Fibroblast of the conjunctiva (primary cell): ENCODE data around the gene DOK6.
A peak's percentile ranks its signal among the peaks of the same experiment; 100 is the strongest.
"Not testable (repeated sequence)": the region's sequence is repeated elsewhere in the genome, so short reads cannot be mapped to it uniquely, and the experiment has no call there.

Source experiments
- DNase-seq: peaks from one replicate; pipeline ENCODE4 v3.0.0-alpha.2; 2010; ENCODE audit warnings: low read depth

The DOK6 gene

DNA sequence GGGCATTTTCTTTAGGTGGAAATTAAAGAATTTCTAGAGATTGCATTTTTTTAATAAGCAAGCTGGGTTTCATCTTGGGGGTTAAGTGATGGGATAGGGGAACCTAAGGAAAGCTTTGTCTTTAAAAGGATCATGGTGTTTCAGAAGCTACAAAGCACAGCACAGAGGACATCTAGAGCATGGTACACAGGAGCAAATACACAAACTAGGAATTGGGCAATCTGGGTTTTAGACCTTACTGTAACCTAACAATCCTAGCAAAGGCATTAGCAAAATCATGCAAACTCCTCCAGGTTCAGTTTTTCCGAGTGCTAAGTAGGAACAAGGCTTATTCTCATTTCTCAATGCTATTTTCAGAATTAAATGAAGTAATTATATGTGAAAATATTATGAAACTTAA lies 412.9 kb downstream of the DOK6 start:
- no peak for DNase-seq

DNA sequence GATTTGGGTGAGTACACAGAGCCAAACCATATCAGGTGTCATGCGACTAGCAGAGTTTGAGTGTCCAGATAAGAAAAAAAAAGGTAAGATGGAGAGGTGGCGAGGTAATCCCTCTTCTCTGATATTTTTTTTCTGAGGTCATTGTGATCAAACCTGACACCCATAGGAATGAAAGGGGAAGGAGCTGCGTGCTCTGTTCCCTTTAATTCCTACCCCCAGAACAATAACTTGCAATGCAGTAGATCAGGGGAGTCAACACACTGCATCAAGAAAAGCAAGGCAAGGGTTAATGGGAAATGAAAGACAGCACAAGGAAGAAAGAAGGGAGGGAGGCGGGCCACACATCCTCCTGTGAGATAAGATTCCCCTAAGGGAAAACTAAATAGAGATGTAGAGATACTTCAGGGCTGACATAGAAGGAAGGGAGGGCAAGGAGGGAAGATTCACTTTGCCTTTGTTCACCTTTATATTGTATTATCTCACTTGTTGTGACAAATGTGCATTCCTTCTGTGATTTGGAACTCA lies 414.2 kb downstream of the DOK6 start:
- DNase-seq = no peak

DNA sequence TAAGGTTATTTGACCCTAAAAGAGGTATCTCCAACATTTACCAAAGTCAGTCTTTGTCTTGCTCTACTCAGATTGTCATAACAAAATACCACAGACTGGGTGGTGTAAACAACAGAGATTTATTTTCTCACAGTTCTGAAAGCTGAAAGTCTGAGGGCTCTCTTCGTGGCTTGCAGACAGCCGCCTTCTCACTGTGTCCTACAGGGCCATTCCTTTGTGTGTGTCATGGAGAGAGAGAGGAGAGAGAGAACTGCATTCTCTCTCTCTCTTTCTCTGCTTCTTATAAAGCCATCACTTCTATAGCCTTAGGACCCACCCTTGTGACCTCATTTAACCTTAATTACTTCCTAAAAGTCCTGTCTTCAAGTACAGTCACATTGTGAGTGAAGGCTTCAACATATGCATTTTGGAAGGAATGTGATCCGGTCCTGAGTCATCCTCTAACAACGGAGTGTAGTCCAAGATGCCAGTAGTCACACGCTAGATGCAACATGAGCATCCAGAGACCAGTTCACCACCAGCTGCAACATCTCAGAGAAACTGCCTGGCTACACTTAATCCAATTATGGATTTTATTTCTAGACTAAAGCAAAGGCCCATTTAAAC lies 416.8 kb downstream of the DOK6 start:
- peak; percentile 68 for DNase-seq

DNA sequence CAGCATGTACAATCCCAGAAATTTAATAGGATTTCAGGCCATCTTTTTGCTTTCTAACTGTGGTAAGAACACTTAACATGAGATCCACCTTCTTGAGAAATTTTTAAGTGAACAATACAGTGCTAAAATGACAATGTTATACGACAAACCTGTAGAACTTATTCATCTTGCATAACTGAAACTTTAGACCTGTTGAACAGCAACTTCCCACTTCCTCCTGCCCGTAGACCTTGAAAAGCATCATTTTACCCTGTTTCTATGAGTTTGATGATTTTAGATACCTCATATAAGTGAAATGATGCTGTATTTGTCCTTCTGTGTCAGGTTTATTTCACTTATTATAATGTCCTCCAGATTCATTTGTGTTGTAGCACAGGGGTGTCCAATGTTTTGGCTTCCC lies 418.8 kb downstream of the DOK6 start:
- DNase-seq = no peak

DNA sequence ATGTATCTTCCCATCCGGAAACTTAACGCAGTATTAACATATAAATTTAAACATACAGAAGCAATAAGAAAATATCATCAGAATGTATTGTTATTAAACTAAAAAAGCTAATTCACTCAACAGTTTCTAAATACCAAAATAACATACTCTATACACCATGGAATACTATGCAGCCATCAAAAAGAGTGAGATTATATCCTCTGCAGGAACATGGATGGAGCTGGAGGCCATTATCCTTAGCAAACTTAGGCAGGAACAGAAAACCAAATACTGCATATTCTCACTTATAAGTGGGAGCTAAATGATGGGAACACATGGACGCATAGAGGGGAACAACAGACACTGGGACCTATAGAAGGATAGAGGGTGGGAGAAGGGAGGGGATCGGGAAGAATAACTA lies 419.9 kb downstream of the DOK6 start:
- no peak for DNase-seq

DNA sequence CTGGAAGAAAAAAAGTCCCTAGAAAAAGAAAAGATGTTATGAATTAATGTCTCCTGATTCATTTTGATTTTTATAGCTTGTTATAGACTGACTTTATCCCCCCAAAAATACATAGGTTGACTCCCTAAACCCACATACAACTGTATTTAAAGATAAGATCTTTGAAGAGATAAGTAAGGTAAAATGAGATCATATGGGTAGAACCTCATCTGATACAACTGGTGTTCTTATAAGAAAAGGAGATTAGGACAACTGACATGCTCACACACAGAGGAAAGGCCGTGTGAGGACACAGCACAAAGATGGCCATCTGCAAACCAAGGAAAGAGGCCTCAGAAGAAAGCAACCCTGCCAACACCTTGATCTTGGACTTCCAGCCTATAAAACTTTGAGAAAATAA lies 429.5 kb downstream of the DOK6 start:
- no peak for DNase-seq

DNA sequence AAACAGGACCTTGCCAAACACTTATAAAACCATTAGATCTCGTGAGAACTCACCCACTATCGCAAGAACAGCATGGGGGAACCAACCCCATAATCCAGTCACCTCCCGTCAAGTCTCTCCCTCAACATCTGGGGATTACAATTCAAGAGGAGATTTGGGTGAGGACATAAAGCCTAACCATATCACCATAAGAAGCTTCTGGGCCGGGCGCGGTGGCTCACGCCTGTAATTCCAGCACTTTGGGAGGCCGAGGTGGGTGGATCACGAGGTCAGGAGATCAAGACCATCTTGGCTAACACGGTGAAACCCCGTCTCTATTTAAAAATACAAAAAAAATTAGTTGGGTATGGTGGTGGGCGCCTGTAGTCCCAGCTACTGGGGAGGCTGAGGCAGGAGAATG lies 434.3 kb downstream of the DOK6 start:
- DNase-seq = not testable (repeated sequence)

DNA sequence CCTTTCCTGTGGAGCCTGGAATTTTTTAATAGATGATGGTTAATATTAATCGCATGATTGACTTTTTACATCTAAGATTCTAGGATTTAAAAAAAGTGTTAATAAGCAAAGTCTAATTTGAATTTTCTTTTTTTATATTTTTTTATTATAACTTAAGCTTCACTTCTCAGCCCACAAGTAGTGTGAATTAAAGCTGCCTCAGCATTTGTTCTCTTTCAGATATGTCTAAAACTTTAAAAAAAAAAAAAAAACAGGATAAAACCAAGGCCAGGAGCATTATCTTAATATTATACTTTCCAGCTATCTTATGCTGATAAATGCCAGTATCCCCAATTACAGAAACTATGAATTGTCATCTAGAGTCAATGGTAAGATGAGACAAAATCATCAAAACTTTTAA lies 437.3 kb downstream of the DOK6 start:
- DNase-seq = no peak

DNA sequence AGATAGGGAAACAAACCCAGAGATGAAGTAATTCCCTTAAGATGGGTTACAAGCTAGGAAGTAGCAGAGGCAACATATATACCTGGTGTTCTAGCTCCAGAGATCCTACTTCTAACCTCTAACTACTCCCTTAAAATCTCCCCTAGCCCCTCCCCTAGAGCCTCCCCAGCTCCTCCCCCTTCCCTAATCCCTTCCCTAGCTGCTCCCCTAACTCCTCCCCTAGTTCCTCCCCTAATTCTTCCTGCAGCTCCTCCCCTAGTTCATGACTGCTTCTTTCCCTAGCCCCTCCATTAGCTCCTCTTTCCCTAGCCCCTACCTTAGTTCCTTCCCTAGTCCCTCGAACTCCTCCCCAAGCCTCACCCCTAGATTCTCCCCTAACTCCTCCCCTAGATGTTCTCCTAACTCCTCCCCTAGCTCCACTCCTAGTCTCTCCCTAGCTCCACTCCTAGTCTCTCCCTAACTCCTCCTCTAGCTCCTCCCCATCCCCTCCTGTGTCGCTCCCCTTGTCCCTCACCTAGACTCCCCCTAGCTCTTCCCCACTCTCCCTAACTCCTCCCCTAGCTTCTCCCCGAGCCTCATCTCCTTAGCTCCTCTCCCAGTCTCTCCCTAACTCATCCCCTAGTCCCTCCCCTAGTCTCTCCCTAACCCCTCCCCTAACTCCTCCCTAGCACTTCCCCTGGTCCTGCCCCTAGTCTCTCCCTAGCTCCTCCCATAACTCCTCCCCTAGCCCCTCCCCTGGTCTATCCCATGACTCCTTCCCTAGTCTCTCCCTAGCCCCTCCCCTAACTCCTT lies 438.1 kb downstream of the DOK6 start:
- DNase-seq = no peak

DNA sequence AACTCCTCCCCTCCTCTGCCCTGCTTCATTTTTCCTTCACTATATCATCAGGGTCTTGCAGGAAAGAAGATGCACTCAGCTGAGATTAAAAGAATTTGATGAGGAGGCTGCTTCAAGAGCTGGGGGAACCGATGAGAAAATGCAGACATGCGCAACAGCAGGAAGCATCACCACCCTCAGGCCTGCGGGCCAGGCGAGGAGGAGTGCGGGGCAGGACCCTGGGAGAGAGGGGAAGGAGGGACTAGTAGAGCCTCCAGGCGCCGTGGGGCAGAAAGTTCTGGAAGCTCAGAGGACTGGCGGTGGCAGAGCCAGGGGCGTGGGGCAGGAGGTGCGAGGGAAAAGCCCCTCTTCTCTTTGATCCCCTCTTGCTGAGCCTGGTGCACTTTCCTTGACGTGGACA lies 438.8 kb downstream of the DOK6 start:
- DNase-seq = no peak

DNA sequence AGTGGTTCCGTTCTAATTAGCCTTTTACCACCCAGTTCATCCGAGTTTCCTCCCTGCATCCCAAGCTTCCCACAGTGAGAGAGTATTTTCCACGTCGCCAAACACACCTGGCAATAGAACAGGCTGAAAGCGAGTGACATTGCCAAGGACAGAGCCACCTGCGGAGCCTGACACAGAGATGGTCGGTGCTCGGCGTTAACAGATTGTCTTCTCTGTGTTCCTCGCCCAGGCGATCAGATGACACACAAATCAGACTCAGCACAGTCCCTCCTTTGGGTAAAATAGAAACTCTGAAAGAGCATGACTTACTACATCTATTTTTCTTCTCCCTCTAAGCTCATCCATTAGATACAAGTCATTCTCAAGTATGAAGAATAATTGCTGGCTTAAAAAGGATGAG lies 439.3 kb downstream of the DOK6 start:
- DNase-seq = no peak

DNA sequence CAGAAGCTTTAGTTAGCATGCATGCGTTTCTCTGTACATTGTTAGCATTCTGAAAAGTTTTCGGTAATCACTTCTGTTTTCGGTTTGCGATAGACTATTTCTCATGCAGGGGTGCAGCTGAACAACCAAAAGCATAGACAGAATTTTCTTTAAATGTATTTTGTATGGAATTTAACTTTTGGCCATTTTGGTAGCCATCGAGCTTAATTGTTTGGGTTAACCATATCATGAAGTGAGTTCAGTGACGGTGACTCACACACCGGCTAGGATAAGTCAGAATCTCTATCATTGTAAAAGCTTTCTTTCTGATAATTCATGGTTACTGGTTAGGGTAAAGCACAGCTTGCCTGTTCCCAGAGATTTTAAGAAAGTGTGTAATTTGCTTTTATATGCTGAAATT lies 439.8 kb downstream of the DOK6 start:
- no peak for DNase-seq

DNA sequence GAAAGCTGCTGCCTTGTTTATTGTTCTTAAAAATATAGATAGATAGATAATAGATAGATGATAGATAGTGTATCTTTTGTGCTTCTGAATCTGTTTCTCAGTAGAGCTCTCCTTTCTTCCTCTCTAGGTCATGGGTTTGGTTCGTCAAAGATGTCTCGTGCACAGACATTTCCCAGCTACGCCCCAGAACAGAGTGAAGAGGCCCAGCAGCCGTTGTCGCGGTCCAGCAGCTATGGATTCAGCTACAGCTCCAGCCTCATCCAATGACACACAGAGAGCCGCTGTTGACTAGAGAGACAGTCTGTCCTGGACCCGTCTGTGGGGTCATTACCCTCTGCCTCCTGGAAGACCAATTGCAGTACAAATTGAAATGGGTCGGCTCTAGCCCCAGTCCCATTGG lies 440.4 kb downstream of the DOK6 start:
- no peak for DNase-seq

DNA sequence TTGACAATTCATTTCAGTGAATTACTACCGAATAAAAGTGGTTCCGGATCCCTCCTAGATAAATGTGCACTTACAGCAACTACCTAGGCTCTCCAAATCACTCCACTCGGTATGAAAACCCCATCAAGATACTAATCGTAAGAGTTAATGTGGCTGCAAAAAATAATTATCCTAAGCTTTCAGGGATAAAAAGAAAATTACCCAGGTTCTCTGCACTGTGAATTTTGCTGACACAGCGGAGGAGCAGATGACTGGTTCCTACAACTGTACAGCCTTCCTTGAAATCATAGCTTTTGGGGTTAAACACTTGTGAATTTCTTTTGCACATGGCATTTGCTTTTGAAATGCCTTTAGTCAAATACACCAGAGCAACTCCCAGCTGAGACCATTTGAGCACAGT lies 442.3 kb downstream of the DOK6 start:
- no peak for DNase-seq

DNA sequence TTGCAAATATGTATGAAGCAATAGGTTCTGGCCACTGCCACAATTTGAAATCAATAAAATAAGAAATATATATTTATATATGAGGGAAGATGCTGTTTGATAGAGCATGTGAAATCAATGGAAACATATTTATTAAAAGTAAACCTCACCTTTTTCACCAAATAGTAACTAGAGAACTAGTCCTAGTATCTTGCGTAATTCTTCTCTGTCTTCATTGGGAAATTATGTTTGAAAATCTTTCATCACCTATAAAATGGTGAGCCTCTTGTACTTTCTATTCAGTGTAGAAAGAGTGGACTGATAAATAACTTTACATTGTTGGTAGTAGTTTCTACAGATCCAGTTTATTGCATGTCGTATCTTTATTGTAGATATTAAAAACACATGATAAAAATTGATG lies 444.0 kb downstream of the DOK6 start:
- DNase-seq = no peak

DNA sequence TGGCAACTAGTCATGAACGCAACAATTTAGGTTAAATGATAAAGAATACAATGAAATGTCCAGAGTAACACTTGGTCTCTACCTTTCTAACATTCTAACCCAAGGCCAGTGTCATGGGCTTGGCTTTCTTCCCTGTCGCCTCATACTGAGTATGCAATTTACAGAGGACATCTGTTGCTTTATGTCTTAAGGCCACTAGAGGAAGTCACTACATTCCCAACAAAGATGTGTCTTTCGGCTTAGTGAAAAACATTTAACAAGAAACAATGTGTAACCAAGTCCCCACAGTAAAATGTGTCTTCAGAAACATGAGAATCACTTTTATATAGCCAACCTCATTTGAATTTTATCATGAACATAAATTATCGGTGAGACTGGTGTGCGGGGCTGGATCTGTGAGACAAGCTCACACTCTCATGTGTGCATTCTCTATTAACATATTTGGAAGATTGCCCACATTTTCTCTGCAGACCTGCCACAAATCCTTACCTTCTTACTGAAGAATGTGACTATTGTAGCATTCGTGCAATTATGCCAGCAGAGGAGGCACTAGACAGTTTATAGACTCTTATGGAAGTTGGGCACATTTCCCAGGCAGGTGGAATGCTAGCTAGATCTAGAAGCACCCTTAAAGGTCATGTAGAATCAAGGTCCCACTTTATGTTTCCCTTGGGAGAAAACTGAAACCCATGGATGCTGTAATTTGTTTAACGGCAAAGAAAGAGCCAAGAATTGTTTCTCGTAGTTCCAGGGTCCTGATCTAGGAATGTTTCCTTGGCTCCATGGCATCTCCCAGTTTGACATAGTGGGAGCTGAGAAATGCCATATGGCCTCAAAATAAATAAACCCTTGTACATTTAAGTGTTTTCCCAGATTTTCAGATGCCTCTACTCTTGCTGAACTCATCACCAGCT lies 445.2 kb downstream of the DOK6 start:
- no peak for DNase-seq

DNA sequence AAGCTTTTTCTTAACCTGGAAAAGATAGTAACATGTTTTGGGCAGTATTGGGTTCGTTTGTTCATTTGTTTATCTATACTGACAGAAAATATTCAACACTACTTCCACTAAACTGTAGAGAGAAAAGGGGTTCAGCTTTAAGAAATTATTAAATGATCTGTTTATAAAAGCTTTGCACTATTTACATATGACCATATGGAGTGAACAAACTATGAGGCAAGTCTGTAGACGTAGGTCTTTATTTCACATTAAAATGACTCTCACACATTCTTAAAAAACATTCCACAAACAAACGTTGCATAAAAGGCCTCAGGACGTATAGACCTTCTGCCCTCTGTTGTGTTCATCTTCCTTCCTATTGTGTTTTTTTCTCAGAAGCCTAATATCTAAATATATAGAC lies 452.4 kb downstream of the DOK6 start:
- DNase-seq = no peak

DNA sequence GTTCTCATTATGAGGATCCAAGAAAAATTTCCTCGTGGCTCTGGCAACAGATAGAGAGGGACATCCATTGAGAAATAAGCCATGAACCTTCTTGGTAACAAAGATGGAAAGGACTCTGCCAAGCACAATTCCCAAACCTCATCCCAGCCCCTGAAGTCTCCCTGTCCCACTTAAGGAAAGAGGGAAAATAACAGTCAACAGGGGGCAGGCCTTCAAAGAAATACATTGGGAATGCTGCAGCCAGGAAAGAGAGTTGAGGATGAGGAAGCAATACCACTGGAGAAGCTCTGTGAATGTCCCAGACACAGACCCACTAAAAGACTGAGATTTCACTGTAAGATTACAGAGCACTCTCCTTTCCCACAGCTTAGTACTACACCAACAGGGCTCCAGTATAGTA lies 453.8 kb downstream of the DOK6 start:
- no peak for DNase-seq

DNA sequence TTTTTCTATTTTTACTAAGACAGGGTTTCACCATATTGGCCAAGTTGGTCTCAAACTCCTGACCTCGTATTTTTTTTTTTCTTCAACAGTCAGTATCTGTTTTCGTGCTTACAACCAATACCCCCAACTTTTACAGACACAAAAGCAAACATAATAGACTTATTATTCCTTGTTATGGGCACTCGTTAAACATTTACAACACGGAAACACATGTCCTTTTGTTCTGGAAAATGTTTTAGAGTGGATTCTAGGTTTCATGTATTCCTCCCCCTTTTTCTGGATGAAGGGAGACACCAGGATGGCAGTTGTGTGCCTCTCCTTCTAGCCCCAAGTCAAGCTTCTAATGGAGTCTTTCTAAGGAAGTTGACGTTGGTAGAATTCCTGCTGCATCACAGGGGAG lies 458.2 kb downstream of the DOK6 start:
- no peak for DNase-seq

DNA sequence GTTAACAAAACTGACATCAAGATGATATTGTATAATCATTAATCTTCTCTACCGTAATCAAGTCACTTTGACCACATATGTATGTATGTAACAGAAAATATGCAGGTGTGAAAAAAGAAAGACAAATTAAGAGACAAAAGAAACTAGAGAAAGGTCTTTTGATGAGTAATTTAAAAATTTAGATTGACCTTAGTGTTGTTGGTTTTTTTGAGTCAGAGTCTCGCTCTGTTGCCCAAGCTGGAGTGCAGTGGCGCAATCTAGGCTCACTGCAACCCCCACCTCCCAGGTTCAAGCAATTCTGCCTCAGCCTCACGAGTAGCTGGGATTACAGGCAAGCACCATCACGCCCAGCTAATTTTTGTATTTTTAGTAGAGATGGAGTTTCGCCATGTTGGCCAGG lies 464.1 kb downstream of the DOK6 start:
- not testable (repeated sequence) for DNase-seq

DNA sequence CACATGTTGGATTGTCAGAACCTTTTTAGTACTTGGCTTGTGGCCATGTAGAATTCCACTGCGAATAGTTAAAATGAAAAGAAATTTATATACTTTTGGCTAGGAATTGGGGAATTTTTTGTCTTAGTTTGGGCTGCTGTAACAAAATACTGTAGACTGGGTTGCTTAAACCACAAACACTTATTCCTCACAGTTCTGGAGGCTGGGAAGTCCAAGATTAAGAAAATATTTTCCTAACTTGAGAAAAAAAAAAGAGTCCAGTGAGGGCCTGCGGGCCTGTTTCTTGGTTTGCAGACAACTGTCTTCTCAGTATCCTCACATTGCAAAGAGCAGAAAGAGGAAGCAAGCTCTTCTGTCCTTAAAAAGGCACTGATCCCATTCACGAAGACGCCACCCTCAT lies 465.1 kb downstream of the DOK6 start:
- no peak for DNase-seq

DNA sequence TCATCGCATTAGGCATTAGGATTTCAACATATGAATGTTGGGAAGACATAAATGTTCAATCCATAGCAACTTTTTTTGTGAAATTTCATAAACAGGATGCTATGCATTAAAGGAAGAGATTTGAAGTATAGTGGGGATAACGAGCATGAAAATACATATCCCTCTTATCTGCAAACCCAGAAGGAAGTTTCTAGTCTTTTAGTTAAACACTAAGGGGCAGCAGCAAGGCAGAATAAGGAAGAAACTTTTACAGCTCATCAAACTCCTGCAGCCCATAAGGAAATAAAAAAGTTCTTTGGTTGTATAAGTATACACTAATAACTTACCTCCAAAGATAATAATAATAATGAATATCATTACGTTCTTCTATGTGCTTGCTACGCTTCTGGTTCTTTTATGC lies 465.5 kb downstream of the DOK6 start:
- no peak for DNase-seq

DNA sequence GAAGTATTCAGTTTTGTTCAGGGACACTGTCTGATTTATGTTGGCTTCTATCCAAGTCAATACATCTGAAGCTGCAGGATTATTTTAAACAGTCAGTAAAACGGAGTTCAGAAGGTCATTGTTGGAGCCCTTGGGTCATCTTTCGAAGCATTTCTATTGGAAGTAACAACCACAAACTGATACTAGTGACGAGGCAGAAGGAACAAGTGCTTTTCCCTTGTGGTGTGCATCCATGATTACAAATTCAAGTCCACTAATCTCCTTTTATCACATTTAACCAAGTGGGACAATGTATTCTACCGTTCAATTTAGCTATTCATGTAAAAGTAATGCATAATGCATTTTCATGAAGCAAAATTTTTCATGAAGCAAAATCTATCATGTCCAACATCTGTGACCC lies 470.0 kb downstream of the DOK6 start:
- no peak for DNase-seq
